Cardiac fibroblast (primary cell): ENCODE measurements around the gene FAM117A.

ENCODE experiments used
- DNase-seq, 2 donors: peaks; one replicate each; pipeline versions ENCODE4 v3.0.0 to v3.0.0-alpha.2; 2010; ENCODE audit warnings: low read depth in 2 of 2
- H3K4me3 ChIP-seq, 2 donors: replicated peaks in 1 of 2; 1 replicate in 1 of 2; 2 replicates in 1 of 2; pipeline ENCODE4 v1.5.1; 2011; ENCODE audit warnings: low read depth in 2 of 2, low read length in 2 of 2, mild to moderate bottlenecking in 2 of 2, moderate library complexity in 1 of 2
- CTCF ChIP-seq: IDR thresholded peaks from one replicate; pipeline ENCODE4 v1.5.1; 2011; ENCODE audit warnings: low read depth, mild to moderate bottlenecking, low read length, inconsistent platforms

FAM117A gene

GRCh38 chr17:49789243-49789578 lies 25.3 kb upstream of the FAM117A start:
- TF ChIP-seq CTCF: no peak
- H3K4me3 ChIP-seq: peak overlapping the region; percentile 47 to 98
- no peak for DNase-seq

- TF ChIP-seq CTCF: no peak
- peak; percentile 100 for DNase-seq
- peak within 1 kb of the TSS; percentile 98 for H3K4me3 ChIP-seq
These were observed 24.7 kb upstream of the FAM117A start, which contains the start of gene KAT7 for GRCh38 chr17:49788478-49789242. Gene KAT7, plus strand, starts transcription at chr17:49788681. Its CDS starts 154 bp downstream, at chr17:49788835.

GRCh38 chr17:49787884-49788477 lies 24.1 kb upstream of the FAM117A start:
- no peak for TF ChIP-seq CTCF
- no peak for DNase-seq
- H3K4me3 ChIP-seq: peak overlapping the region; percentile 98

GRCh38 chr17:49784636-49785035 lies 20.7 kb upstream of the FAM117A start:
- no peak for TF ChIP-seq CTCF
- no peak for DNase-seq
- no peak overlapping the region for H3K4me3 ChIP-seq

GRCh38 chr17:49783791-49784190 lies 19.9 kb upstream of the FAM117A start:
- TF ChIP-seq CTCF: no peak
- no peak for DNase-seq
- no peak overlapping the region for H3K4me3 ChIP-seq

- no peak for DNase-seq
- TF ChIP-seq CTCF: no peak
- no peak overlapping the region for H3K4me3 ChIP-seq
These were observed 19.3 kb upstream of the FAM117A start for GRCh38 chr17:49783071-49783715.
